Esophagus muscularis mucosa (tissue), 3 donors: Measurements from ENCODE around the gene RAD51B.

Experiments used
- CTCF ChIP-seq, 3 experiments: fragments of 200-600 bp in 2 of 3; fragments of 450-650 bp in 1 of 3; sonication (generic) in 2 of 3; IDR thresholded peaks; one replicate each; pipeline ENCODE4 v1.5.1; 2017 to 2019; ENCODE audit warnings: antibody characterized with exemption in 3 of 3, mild to moderate bottlenecking in 2 of 3, moderate library complexity in 1 of 3
- EP300 ChIP-seq: sonication (generic); formaldehyde crosslinking; IDR thresholded peaks from one replicate; pipeline ENCODE4 v1.6.1; 2017; ENCODE audit warnings: antibody characterized with exemption

GRCh38 chr14:67816326-67817002 is 3.1 kb upstream of the RAD51B start, which contains the start of gene ZFYVE26:
- TF ChIP-seq EP300 (no peak), CTCF (IDR thresholded peaks at IDR 0.05) (no peak)
